G401.6 (cell line): ENCODE results near the gene TFF1.

Source experiments
- FAIRE-seq: peaks from 2 replicates; lab custom pipeline; 2012; peaks lifted over from hg19 to GRCh38; lab: Jason Lieb, UNC

The TFF1 gene

GRCh38 chr21:42361286-42361685 is 5.0 kb downstream of the TFF1 start:
- FAIRE-seq = no peak

- no peak for FAIRE-seq
Observed at GRCh38 chr21:42360317-42360716, 6.0 kb downstream of the TFF1 start.

GRCh38 chr21:42358937-42359336 is 7.4 kb downstream of the TFF1 start:
- FAIRE-seq = no peak

DNA sequence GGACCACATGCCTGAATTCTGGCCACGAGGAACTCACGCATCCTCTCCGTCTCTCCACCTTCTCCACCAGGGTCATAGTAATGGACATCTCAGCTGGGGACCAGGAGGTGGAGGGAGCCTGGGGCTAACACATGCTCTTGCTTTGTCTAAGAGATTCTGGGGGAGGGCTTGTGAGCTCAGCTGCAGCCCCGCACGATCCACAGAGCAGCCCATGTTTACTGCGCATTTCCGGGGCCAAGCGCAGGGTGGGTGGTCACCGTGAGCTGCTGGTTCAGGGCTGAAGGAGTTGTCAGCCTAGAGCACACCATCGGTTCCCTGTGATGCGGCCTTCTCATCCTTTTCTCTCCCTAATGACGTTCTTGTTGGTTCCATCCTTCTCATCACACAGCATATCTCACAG is 8.1 kb downstream of the TFF1 start:
- FAIRE-seq = no peak

DNA sequence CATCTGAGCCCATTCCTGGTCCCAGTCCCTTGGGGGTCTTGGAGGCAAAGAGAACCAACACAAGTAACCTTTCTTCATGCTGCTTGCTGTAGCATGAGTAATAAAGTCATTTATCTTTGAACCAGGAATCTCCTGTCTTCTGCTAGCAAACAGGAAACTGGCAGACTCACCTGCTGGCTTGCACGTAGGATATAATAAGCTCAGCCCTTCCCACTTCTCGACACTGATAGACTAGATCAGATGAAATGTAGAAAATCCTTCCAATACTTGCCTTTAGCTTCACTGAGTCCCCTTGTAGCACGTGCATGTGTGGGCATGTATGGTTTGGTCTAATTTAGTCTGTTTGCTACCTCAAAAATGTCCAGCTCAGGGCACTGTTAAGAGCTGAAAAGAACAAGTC is 9.0 kb downstream of the TFF1 start:
- FAIRE-seq = no peak

DNA sequence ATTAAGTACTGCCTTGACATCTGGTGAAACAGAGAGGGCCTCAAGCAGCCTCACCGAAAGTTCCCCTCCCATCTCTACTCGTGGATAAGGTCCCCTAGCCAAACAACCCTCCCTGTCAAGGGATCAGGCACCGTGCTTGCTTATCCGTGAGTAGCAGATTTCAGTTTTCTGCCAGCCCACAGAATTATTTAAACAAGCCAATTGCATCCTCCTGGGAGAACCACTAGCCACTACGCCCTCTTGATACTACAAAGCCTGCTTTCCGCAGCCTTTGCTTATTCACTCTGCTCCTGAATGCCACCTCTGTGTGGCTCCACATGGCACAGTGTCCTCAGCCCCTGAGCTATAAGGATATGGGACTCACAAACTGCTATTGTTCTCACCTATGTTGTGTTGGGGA is 9.7 kb downstream of the TFF1 start:
- no peak for FAIRE-seq

GRCh38 chr21:42356046-42356445 is 10.3 kb downstream of the TFF1 start:
- FAIRE-seq = no peak

DNA sequence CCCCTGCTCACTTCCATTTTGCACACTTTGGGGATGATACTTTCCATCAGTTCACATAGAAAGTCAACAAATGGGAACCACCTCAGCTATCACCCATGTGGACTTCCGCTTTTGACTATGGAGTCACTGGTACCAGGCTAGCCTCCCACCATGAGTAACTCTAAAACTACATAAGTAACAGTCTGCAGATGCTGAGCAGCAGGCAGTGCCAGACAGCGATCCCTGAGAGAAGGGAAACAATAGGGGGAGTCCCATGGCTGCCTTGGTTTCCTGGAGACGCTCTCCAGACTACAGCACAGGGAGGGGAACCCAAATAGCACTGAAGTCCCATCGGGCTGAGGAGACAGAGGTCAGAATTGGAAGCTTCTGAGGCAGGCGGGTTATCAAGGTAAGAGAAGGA is 12.7 kb downstream of the TFF1 start:
- no peak for FAIRE-seq

GRCh38 chr21:42352441-42353095 is 13.8 kb downstream of the TFF1 start:
- no peak for FAIRE-seq

- FAIRE-seq = no peak
Observed at GRCh38 chr21:42351626-42352440, 14.5 kb downstream of the TFF1 start.

- no peak for FAIRE-seq
Observed at GRCh38 chr21:42350927-42351426, 15.4 kb downstream of the TFF1 start, which contains the start of gene TFF2. Gene TFF2, minus strand, starts transcription at chr21:42350994. Its CDS starts 37 bp downstream, at chr21:42350957.

GRCh38 chr21:42350318-42350910 is 15.9 kb downstream of the TFF1 start:
- FAIRE-seq = no peak

GRCh38 chr21:42349420-42350317 is 16.7 kb downstream of the TFF1 start:
- FAIRE-seq = no peak

GRCh38 chr21:42348762-42349161 is 17.6 kb downstream of the TFF1 start:
- no peak for FAIRE-seq

GRCh38 chr21:42347601-42348327 is 18.6 kb downstream of the TFF1 start:
- FAIRE-seq = no peak

GRCh38 chr21:42346866-42347600 is 19.3 kb downstream of the TFF1 start:
- FAIRE-seq = no peak

- FAIRE-seq = no peak
Observed at GRCh38 chr21:42346441-42346840, 19.9 kb downstream of the TFF1 start.

DNA sequence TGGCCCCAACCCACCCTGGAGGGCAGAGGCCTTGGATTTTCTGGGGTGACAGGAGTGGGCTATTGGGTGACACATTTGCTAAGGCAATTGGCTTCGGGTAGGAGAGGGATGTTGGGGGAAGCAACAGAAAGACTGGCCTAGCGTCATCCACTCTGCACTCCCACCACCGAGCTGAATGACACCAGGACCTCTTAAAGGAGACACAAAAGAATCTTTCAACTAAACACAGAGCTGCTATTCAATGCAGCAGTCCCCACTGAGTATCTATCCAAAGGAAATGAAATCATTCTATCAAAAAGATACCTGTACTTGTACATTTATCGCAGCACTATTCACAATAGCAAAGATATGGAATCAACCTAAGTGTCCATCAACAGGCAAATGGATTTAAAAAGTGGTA is 21.7 kb downstream of the TFF1 start:
- no peak for FAIRE-seq

- no peak for FAIRE-seq
Observed at GRCh38 chr21:42343963-42344510, 22.3 kb downstream of the TFF1 start.

- no peak for FAIRE-seq
Observed at GRCh38 chr21:42343556-42343955, 22.8 kb downstream of the TFF1 start.
